K562 (cell line): ENCODE data around the gene CCNDBP1. TPM values are rescaled to one million over a fixed set of nuclear protein-coding genes. Genes with fewer than 3 reads are reported as not detected.

ENCODE experiments used
- ARID2 ChIP-seq: fragments of 450-650 bp; IDR thresholded peaks from 2 replicates; pipeline ENCODE4 v1.6.1; 2017; ENCODE audit warnings: antibody characterized with exemption, mild to moderate bottlenecking
- CCAR2 ChIP-seq: fragments of 200-400 bp; formaldehyde crosslinking; IDR thresholded peaks from 2 replicates; pipeline ENCODE4 v1.6.1; 2017; ENCODE audit warnings: mild to moderate bottlenecking, low read depth, low read length
- DDX20 ChIP-seq: fragments of 450-650 bp; IDR thresholded peaks from 2 replicates; pipeline ENCODE4 v1.6.1; 2016; ENCODE audit warnings: missing genetic modification characterization, low read depth, mild to moderate bottlenecking, missing compliant biosample characterization, moderate library complexity
- E4F1 ChIP-seq: fragments of 250-450 bp; sonication (Bioruptor Pico); IDR thresholded peaks from 2 replicates; pipeline ENCODE4 v1.5.0; 2021; ENCODE audit warnings: mild to moderate bottlenecking, borderline replicate concordance
- EGR1 ChIP-seq: fragments of 450-650 bp; conservative IDR thresholded peaks from 2 replicates; pipeline ENCODE4 v1.6.1; 2017; ENCODE audit warnings: mild to moderate bottlenecking
- ETV5 ChIP-seq: sonication (generic); formaldehyde crosslinking; IDR thresholded peaks from 2 replicates; pipeline ENCODE4 v1.4.0; 2020; ENCODE audit warnings: low read depth, mild to moderate bottlenecking, missing genetic modification reagents
- FOXJ3 ChIP-seq: sonication (generic); formaldehyde crosslinking; IDR thresholded peaks from 2 replicates; pipeline ENCODE4 v1.4.0; 2020; ENCODE audit warnings: mild to moderate bottlenecking, missing genetic modification reagents
- HDAC2 ChIP-seq: fragments of 450-650 bp; IDR thresholded peaks from 2 replicates; pipeline ENCODE4 v1.6.1; 2016; ENCODE audit warnings: mild to moderate bottlenecking
- KLF10 ChIP-seq: fragments of 250-450 bp; sonication (Bioruptor Pico); IDR thresholded peaks from 2 replicates; pipeline ENCODE4 v1.6.1; 2021; ENCODE audit warnings: matching md5 sums
- MTF1 ChIP-seq: fragments of 250-450 bp; sonication (Bioruptor Pico); IDR thresholded peaks from 2 replicates; pipeline ENCODE4 v1.9.0; 2021; ENCODE audit warnings: moderate library complexity, mild to moderate bottlenecking, inconsistent platforms, borderline replicate concordance
- MYC ChIP-seq, 2 experiments: fragments of 250-450 bp in 1 of 2; sonication (Bioruptor Pico) in 1 of 2; IDR thresholded peaks; 2 replicates each; pipeline versions ENCODE4 v1.5.1 to v1.6.1; 2012 to 2021; ENCODE audit warnings: low read depth in 2 of 2, borderline replicate concordance in 1 of 2, improper control_type of control experiment in 1 of 2, low read length in 1 of 2, mild to moderate bottlenecking in 1 of 2, moderate library complexity in 1 of 2
- NFIC ChIP-seq: fragments of 450-650 bp; IDR thresholded peaks from 2 replicates; pipeline ENCODE4 v1.6.1; 2017; ENCODE audit warnings: mild to moderate bottlenecking, inconsistent platforms
- NFRKB ChIP-seq: fragments of 450-650 bp; IDR thresholded peaks from 2 replicates; pipeline ENCODE4 v1.6.1; 2016; ENCODE audit warnings: low read depth
- POLR2B ChIP-seq: fragments of 450-650 bp; IDR thresholded peaks from 2 replicates; pipeline ENCODE4 v1.6.1; 2018; ENCODE audit warnings: low read depth; ENCODE audit not compliant: partially characterized antibody
- RBFOX2 ChIP-seq: fragments of 200-400 bp; formaldehyde crosslinking; IDR thresholded peaks from 2 replicates; pipeline ENCODE4 v1.6.1; 2017; ENCODE audit warnings: low read depth, mild to moderate bottlenecking, low read length, moderate library complexity
- SMARCA5 ChIP-seq: fragments of 450-650 bp; IDR thresholded peaks from 2 replicates; pipeline ENCODE4 v1.6.1; 2016
- THAP12 ChIP-seq: fragments of 250-450 bp; sonication (Bioruptor Pico); IDR thresholded peaks from 2 replicates; pipeline ENCODE4 v1.9.0; 2021; ENCODE audit warnings: mild to moderate bottlenecking, inconsistent platforms
- USF2 ChIP-seq: sonication (generic); formaldehyde crosslinking; IDR thresholded peaks from 2 replicates; pipeline ENCODE4 v1.5.0; 2020; ENCODE audit warnings: missing genetic modification reagents
- ZNF121 ChIP-seq: sonication (generic); formaldehyde crosslinking; conservative IDR thresholded peaks from 2 replicates; pipeline ENCODE4 v1.8.0; 2022; ENCODE audit warnings: missing genetic modification reagents
- ZNF324 ChIP-seq: fragments of 250-450 bp; sonication (Bioruptor Pico); IDR thresholded peaks from 2 replicates; pipeline ENCODE4 v1.4.0; 2020; ENCODE audit warnings: mild to moderate bottlenecking
- ZNF384 ChIP-seq: IDR thresholded peaks from 2 replicates; pipeline ENCODE4 v1.6.1; 2012; ENCODE audit warnings: low read depth, low read length, improper control_type of control experiment
- ZNF395 ChIP-seq: fragments of 200-800 bp; sonication (Bioruptor generic); IDR thresholded peaks from 2 replicates; pipeline ENCODE4 v1.6.1; 2017; ENCODE audit warnings: missing genetic modification characterization, missing compliant biosample characterization
- ZNF830 ChIP-seq: fragments of 250-450 bp; sonication (Bioruptor Pico); IDR thresholded peaks from 2 replicates; pipeline ENCODE4 v1.5.0; 2021; ENCODE audit warnings: mild to moderate bottlenecking
- polyA plus RNA-seq, 8 experiments: library from polyadenylated mRNA; depleted of rRNA in 4 of 8; stranded (reverse) in 5 of 8; unstranded in 3 of 8; fragments of >200 nt; fragmentation: Nextera tagmentation in 2 of 8; fragmentation: Illumina TruSeq in 1 of 8; extraction: Ambion mirVana in 2 of 8; extraction: Trizol in 1 of 8; gene quantifications; 2 replicates each; pipeline versions ENCODE4 v1.2.1 to v1.2.3, GENCODE V29; 2011 to 2014; ENCODE audit warnings: inconsistent platforms in 1 of 8, missing spikeins in 1 of 8
- total RNA-seq, 7 experiments: library from RNA; depleted of rRNA in 6 of 7; stranded (reverse); fragments of >200 nt in 6 of 7; fragmentation: Illumina TruSeq in 2 of 7; extraction: Trizol in 2 of 7; gene quantifications; 2 replicates each; pipeline versions ENCODE4 v1.2.1 to v1.2.3, GENCODE V29; 2011 to 2021; ENCODE audit warnings: low replicate concordance in 1 of 7

Gene CCNDBP1
- total and polyA plus RNA-seq, 9 of the 15 experiments (the other 6 are each of a cell fraction or from before 2014, with no cell fraction given): 37.0 to 111 (median 55.5) TPM

GRCh38 chr15:43209059-43209824 lies 24.0 kb downstream of the CCNDBP1 start (continued):
- no peak for TF ChIP-seq ZNF324 (CRISPR knock-in tag)
- no peak for TF ChIP-seq KLF10 (CRISPR knock-in tag)
- TF ChIP-seq ARID2: peak; percentile 83; the same call in 1 of the 2 replicates
- no peak for TF ChIP-seq CCAR2
- no peak for TF ChIP-seq POLR2B
- no peak for TF ChIP-seq DDX20 (tag)
- TF ChIP-seq ZNF395 (CRISPR knock-in tag): no peak
- no peak for TF ChIP-seq EGR1
- no peak for TF ChIP-seq THAP12
- TF ChIP-seq HDAC2: no peak
- no peak for TF ChIP-seq ZNF121 (CRISPR knock-in tag)
- peak; percentile 71; the same call in 1 of the 2 replicates for TF ChIP-seq MYC (IDR thresholded peaks at IDR 0.05; ENCODE audit: low read depth, low read length)
- TF ChIP-seq MYC (CRISPR knock-in tag; IDR thresholded peaks at IDR 0.05; ENCODE audit: borderline replicate concordance, low read depth): no peak
- no peak for TF ChIP-seq USF2 (CRISPR knock-in tag)
- no peak for TF ChIP-seq NFRKB
- no peak for TF ChIP-seq E4F1
- no peak for TF ChIP-seq ETV5
- TF ChIP-seq MTF1 (CRISPR knock-in tag): no peak
- TF ChIP-seq RBFOX2: no peak
- no peak for TF ChIP-seq FOXJ3 (CRISPR knock-in tag)
- TF ChIP-seq ZNF384: no peak
- TF ChIP-seq NFIC: no peak
- TF ChIP-seq SMARCA5: no peak
- TF ChIP-seq ZNF830 (CRISPR knock-in tag): no peak
